HG02759 (cell line): ENCODE results near the gene CAMK4.
A peak's percentile ranks its signal among the peaks of the same experiment; 100 is the strongest.

Experiments
- ATAC-seq: cut with Tn5 transposase; IDR thresholded peaks from one replicate; pipeline ENCODE4 v1.9.1; 2021; ENCODE audit warnings: mild to moderate bottlenecking, moderate library complexity; ENCODE audit not compliant: unreplicated experiment

Gene CAMK4

GRCh38 chr5:111478898-111479297, 254.7 kb downstream of the CAMK4 start:
- no peak for ATAC-seq

DNA sequence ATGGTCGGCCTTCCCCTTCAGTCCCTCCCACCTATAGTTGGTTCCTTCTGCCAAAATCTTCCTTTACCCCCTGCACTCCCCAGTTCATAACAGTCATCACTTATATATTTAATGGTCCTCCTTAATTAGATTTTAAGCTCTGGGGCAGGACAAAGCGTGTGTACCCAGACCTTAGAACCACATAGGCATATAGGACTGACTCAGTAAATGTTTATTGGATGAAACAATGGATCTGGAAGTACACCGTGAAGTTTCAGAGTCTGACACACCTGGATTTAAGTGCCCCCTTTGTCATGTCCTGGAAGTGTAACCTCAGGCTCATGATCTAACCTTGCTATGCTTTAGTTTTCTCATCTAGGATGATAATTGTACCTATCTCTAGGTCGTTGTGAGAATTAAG, 256.2 kb downstream of the CAMK4 start:
- ATAC-seq: no peak

DNA sequence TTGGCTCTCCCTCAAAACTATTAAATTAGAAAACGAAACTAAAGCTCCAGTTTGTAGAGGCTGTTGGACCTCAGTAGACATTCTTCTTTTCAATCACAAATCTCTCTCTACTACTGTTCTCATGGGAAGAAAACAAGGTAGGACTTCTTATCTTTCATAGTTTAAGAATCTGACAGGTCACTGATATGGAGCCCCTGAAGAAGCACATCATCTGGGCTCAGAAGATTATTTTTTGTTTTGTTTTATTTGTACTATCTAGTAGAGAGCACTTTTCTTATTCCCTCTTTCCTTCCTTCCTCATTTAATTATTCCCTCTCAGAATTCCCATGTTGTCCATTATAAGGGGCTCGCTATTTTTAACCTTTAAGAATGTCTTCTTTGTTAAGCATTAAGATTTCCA, 261.9 kb downstream of the CAMK4 start:
- no peak for ATAC-seq

DNA sequence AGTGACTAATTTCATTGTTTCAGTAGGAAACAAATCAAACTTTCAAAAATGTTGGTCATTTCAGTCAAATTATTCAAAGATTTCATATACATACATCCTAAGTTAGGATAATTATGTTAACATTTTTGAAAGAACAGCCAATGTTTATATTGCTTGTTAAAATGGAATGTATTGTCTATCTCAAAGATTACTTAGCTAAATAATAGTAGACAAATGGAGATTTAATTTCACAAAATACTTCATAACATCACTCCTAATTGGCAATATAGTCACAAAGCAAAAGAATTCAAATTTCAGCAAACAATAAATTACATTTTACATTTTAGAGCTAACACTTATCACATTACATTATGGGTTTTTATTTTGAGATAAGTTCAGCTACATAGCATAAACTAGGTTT, 262.7 kb downstream of the CAMK4 start:
- ATAC-seq: no peak

DNA sequence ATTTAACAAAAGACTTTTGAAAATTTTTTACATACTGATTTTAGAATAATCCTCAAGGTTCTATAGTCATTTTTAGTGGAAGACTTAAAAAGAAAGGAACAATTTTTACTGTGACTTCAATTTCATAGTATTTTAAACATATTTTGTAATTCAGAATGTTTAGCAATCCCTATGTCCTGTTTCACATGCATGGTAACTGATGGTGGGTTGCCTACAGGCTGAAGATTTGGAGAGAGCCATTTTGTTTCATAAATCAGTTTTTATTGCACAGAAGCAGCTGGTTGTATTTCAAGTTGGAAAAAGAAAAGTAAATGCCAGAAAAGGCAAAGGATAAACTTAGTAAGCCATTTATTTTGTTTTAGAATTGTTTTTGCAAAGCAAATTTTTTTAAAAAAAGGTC, 264.2 kb downstream of the CAMK4 start:
- no peak for ATAC-seq

DNA sequence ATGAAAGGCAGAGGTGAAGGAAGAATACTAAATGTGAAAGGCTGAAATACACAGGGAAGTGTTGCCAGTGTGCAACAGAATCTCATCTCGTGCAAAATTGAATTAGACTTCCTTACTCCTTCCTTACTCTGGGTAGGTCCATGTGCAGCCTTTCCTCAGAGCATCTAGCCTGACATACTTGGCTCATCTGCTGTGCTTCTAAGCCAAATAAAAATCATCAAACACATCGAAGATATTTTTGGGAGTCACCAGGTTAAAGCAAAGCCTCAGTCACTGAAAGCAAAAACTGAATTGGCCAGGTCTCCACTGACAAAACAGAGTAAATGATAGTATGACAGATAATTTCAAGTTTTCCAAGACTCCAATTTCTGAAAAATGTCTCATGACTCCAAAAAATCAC, 268.8 kb downstream of the CAMK4 start:
- ATAC-seq: no peak

DNA sequence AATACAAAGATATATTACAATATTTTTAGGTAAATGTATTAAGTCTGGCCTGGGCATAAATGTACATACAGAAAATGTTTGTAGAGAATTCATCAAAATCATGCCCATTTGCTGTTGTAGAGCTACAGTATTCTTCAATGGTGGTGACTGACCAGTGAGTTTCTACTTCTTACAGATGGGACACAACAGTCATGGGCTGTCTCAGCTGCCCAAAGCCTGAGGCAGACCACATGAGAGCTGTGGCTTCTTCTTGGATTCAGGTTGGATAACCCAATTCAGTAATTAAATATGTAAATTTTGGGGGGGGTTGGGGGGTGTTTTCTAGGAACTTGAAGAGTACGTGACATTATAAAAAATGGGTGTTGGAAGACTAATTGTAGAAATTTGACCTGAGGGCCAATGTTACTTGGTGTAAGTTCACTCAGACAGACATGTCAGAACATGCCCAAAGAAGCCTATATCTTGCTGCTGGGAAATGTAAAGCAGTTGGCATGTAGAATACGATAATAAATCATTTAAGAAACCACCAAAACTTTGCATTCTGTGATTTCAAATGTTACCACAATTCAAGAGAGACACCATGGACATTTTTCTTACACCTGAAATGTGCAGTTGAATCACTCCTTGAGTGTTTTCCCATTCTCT, 270.3 kb downstream of the CAMK4 start:
- no peak for ATAC-seq

GRCh38 chr5:111495159-111495558, 271.0 kb downstream of the CAMK4 start:
- no peak for ATAC-seq

- no peak for ATAC-seq
These were observed 274.2 kb downstream of the CAMK4 start for GRCh38 chr5:111498346-111498745.

DNA sequence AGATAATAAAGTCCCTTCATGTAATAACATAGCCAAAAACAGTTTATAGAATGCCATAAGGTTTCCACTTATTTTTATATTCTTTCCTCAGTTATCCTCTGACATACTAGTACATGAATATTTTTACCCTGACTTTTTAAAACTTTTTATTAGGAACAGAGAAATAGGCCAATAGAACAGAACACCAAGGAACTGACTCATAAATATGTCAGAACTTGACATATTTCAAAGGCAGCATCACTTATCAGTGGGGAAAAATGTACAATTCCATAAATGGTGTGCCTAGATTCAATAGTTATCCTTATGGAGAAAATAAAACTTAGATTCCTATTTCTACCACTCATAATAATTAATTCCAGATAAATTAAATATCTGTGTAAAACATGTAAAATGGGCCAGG, 278.8 kb downstream of the CAMK4 start:
- ATAC-seq: no peak

DNA sequence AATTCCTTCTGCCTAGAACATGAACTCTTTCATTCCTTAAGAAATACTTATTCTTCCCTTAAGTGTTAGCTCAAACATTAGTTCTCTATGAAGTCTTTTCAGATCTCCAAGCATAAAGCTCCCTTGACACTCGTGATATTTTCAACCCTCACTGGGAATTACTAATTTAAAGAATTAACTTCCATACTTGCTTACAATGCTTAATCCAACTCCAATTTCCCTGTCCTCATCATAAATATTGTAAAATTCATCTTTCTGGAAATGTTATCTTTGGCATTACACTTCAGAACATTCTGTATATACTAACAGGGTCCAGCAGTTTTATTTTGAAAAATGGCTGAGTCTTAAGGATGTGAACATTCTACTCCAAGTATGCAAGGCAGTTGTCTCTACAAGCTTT, 280.9 kb downstream of the CAMK4 start:
- no peak for ATAC-seq

- no peak for ATAC-seq
These were observed 283.1 kb downstream of the CAMK4 start for GRCh38 chr5:111507276-111507675.

DNA sequence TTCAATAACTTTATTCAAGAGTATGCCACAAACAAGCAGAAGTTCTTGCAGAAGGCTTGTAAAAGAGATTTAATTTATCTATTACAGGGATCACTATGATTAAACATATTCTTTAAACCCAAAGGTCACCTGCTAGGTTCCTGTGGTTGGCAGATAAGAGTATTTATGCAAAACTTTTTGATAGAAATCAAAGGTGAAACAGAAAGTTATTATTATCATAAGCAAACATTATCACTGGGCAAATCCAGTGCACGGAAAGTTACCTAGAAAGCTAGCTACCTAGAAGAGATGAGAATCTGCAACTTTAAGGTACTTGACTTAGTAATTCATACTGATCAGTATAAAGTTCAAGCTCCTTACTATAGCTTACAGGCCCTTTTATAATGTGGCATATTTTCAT, 284.9 kb downstream of the CAMK4 start:
- no peak for ATAC-seq

DNA sequence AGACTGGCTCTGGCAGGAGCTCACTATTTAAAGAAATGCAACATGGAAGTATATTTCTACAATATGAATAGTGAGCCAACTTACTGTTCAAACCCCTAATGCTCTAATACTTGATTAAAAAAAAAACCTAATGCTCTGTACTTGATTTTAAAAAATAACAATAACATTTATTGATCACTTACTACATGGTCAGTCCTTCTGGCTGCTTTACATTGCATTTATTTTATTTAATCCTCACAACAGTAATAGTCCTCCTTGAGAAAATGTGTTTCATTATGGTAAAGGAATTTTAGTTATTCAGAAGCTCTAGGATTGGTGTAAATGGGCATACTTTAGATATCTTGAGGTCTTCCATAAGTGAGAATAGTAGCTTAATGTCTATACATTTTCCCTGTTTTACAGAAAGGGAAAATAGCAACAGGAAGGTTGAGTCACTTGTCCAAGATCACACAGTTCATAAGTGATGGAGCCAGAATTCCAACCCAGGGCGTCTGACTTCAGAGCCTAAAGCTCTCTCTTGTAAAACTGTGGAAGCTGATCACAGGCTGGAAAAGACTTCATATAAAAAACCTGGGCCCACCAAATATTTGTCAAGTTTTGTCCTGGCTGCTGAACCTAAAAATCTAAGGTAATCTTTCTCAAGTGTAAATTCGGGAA, 287.1 kb downstream of the CAMK4 start:
- ATAC-seq: no peak

GRCh38 chr5:111511831-111512374, 287.7 kb downstream of the CAMK4 start:
- ATAC-seq: peak; percentile 33

- ATAC-seq: peak; percentile 97
These were observed 288.4 kb downstream of the CAMK4 start, which contains the start of gene STARD4 for GRCh38 chr5:111512375-111513130. TSS of gene STARD4 (minus strand) at chr5:111512535. CDS start at chr5:111507433, 5,102 bp downstream.

GRCh38 chr5:111513131-111513520, 288.9 kb downstream of the CAMK4 start:
- ATAC-seq: no peak

DNA sequence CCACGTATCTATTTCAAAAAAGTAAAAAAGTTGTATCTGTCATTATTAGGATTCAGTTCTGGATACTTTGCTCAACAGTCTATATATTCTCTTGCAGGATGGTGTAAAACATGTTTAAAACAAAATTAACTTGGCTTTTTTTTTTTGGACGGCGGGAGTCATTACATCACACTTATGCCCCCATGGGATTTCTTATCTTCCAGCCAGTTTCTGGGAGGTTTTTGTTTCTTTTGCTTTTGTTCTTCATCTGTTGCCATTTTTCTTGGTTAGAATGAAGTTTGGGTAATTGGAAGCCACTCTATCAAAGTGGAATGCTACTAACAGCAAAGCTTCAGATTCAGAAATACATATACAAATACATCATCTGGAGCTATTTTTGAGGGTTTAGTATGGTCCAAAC, 289.9 kb downstream of the CAMK4 start:
- no peak for ATAC-seq

DNA sequence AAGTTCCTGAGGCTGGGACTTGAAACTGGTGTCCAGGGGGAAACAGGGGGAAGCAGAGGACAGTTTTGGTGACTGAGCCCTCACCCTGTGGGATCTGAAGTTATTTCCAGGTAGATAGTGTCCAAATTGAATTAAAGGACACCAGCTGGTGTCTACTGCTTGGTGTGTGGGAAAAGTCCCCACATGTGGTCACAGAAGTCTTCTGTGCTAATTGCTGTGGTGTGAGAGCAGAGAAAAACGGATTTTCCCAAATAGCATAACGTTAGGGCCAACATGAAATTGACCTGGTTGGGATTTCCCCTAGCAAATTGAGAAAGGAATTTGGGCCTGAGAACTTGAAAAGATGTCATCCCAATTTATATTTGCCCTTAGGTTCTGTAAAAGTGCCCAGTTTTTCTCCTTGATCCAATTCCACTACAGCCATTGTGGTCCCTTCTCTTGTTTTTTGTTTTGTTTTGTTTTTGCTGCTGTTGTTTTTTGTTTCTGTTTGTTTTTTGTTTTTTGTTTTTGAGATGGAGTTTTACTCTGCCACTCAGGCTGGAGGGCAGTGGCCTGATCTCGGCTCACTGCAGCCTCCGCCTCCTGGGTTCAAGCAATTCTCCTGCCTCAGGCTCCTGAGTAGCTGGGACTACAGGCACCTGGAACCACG, 293.8 kb downstream of the CAMK4 start:
- peak; percentile 57 for ATAC-seq

DNA sequence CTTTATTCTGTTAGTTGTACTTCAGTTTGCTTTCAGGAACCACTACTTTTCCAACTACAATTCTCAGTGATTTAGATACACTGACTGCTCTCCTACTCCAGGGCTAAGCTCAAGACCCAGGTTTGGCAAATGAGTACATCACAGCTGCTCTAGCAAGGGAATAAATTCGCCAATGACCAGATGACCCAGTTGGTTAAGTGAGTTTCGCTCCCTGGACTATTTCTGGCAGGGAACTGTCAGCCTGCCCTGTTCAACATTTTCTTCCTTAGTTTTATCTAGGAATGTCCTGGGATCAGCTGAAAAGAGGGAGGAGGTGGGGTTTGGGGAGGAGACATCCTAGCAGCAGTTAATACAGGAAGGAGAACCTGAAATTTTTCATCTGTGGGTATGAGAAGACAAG, 294.6 kb downstream of the CAMK4 start:
- no peak for ATAC-seq

- no peak for ATAC-seq
These were observed 296.7 kb downstream of the CAMK4 start for GRCh38 chr5:111520908-111521307.
